K562 (cell line): Measurements from ENCODE around the gene KLK3. TPM values are rescaled to one million over a fixed set of nuclear protein-coding genes. Genes with fewer than 3 reads are reported as not detected.

ENCODE experiments used
- BCL6 ChIP-seq: fragments of 250-450 bp; sonication (Bioruptor Pico); IDR thresholded peaks from 2 replicates; pipeline ENCODE4 v1.4.0; 2020
- CBFB ChIP-seq: sonication (generic); formaldehyde crosslinking; IDR thresholded peaks from 2 replicates; pipeline ENCODE4 v1.4.0; 2020; ENCODE audit warnings: mild to moderate bottlenecking, missing genetic modification reagents
- CREB1 ChIP-seq, 2 experiments: sonication (generic) in 1 of 2; formaldehyde crosslinking in 1 of 2; IDR thresholded peaks; 2 replicates each; pipeline versions ENCODE4 v1.6.1 to v1.8.0; 2012 to 2022; ENCODE audit warnings: inconsistent platforms in 1 of 2, mild to moderate bottlenecking in 1 of 2, missing genetic modification reagents in 1 of 2, moderate library complexity in 1 of 2
- CTBP1 ChIP-seq: fragments of 450-650 bp; IDR thresholded peaks from 2 replicates; pipeline ENCODE4 v1.6.1; 2016; ENCODE audit warnings: borderline replicate concordance
- FUS ChIP-seq: fragments of 200-400 bp; formaldehyde crosslinking; optimal IDR thresholded peaks from 2 replicates; pipeline ENCODE3; 2017; ENCODE audit warnings: low read depth, low read length
- IFI16 ChIP-seq: fragments of 250-450 bp; sonication (Bioruptor Pico); IDR thresholded peaks from 2 replicates; pipeline ENCODE4 v2.1.2; 2022; ENCODE audit warnings: mild to moderate bottlenecking, inconsistent platforms
- NR2C2 ChIP-seq, 2 experiments: fragments of 200-800 bp in 1 of 2; sonication (Bioruptor generic) in 1 of 2; sonication (generic) in 1 of 2; formaldehyde crosslinking in 1 of 2; IDR thresholded peaks; 2 replicates each; pipeline versions ENCODE4 v1.6.1 to v1.8.0; 2016 to 2022; ENCODE audit warnings: mild to moderate bottlenecking in 1 of 2, missing compliant biosample characterization in 1 of 2, missing genetic modification characterization in 1 of 2, missing genetic modification reagents in 1 of 2
- PML ChIP-seq: IDR thresholded peaks from 2 replicates; pipeline ENCODE4 v1.6.1; 2012; ENCODE audit warnings: low read length, inconsistent platforms
- SLC30A9 ChIP-seq: fragments of 250-450 bp; sonication (Bioruptor Pico); IDR thresholded peaks from 2 replicates; pipeline ENCODE4 v1.8.0; 2022; ENCODE audit warnings: mild to moderate bottlenecking, moderate library complexity
- SMAD4 ChIP-seq: fragments of 250-450 bp; sonication (Bioruptor Pico); conservative IDR thresholded peaks from 2 replicates; pipeline ENCODE4 v1.8.0; 2021; ENCODE audit warnings: inconsistent platforms, mild to moderate bottlenecking, moderate library complexity
- SRSF1 ChIP-seq: fragments of 200-400 bp; formaldehyde crosslinking; IDR thresholded peaks from 2 replicates; pipeline ENCODE4 v1.6.1; 2017; ENCODE audit warnings: mild to moderate bottlenecking, low read depth, low read length, moderate library complexity
- TAF7 ChIP-seq: fragments of 450-650 bp; IDR thresholded peaks from 2 replicates; pipeline ENCODE4 v1.6.1; 2016; ENCODE audit warnings: missing genetic modification characterization, missing compliant biosample characterization
- UBTF ChIP-seq, 2 experiments: IDR thresholded peaks; 2 replicates each; pipeline ENCODE4 v1.6.1; 2012; ENCODE audit warnings: improper control_type of control experiment in 2 of 2, low read depth in 2 of 2, low read length in 2 of 2, borderline replicate concordance in 1 of 2
- XRCC3 ChIP-seq: fragments of 450-650 bp; IDR thresholded peaks from 2 replicates; pipeline ENCODE4 v1.6.1; 2017; ENCODE audit warnings: mild to moderate bottlenecking, moderate library complexity
- ZNF121 ChIP-seq: sonication (generic); formaldehyde crosslinking; conservative IDR thresholded peaks from 2 replicates; pipeline ENCODE4 v1.8.0; 2022; ENCODE audit warnings: missing genetic modification reagents
- ZNF232 ChIP-seq: sonication (generic); formaldehyde crosslinking; IDR thresholded peaks from 2 replicates; pipeline ENCODE4 v1.8.0; 2022; ENCODE audit warnings: mild to moderate bottlenecking, missing genetic modification reagents
- ZNF507 ChIP-seq: conservative IDR thresholded peaks from 2 replicates; pipeline ENCODE4 v1.6.1; 2017; ENCODE audit warnings: missing genetic modification characterization, missing compliant biosample characterization
- ZNF668 ChIP-seq: fragments of 250-450 bp; sonication (Bioruptor Pico); IDR thresholded peaks from 2 replicates; pipeline ENCODE4 v1.8.0; 2022; ENCODE audit warnings: mild to moderate bottlenecking, inconsistent platforms
- ZNF766 ChIP-seq: fragments of 200-800 bp; sonication (Bioruptor generic); conservative IDR thresholded peaks from 2 replicates; pipeline ENCODE4 v1.6.1; 2016; ENCODE audit warnings: missing genetic modification characterization, missing compliant biosample characterization
- ZNF780A ChIP-seq: fragments of 250-450 bp; sonication (Bioruptor Pico); IDR thresholded peaks from 2 replicates; pipeline ENCODE4 v1.5.0; 2021; ENCODE audit warnings: mild to moderate bottlenecking
- polyA plus RNA-seq, 8 experiments: library from polyadenylated mRNA; depleted of rRNA in 4 of 8; stranded (reverse) in 5 of 8; unstranded in 3 of 8; fragments of >200 nt; fragmentation: Nextera tagmentation in 2 of 8; fragmentation: Illumina TruSeq in 1 of 8; extraction: Ambion mirVana in 2 of 8; extraction: Trizol in 1 of 8; gene quantifications; 2 replicates each; pipeline versions ENCODE4 v1.2.1 to v1.2.3, GENCODE V29; 2011 to 2014; ENCODE audit warnings: inconsistent platforms in 1 of 8, missing spikeins in 1 of 8
- total RNA-seq, 7 experiments: library from RNA; depleted of rRNA in 6 of 7; stranded (reverse); fragments of >200 nt in 6 of 7; fragmentation: Illumina TruSeq in 2 of 7; extraction: Trizol in 2 of 7; gene quantifications; 2 replicates each; pipeline versions ENCODE4 v1.2.1 to v1.2.3, GENCODE V29; 2011 to 2021; ENCODE audit warnings: low replicate concordance in 1 of 7
- TF ChIP-seq, protein P1 (sequence below): fragments of 150-350 bp; IDR thresholded peaks from 2 replicates; pipeline ENCODE4 v1.6.1; 2014; ENCODE audit warnings: low read depth, mild to moderate bottlenecking, low read length, borderline replicate concordance
- TF ChIP-seq, protein P2 (sequence below): sonication (generic); formaldehyde crosslinking; IDR thresholded peaks from 2 replicates; pipeline ENCODE4 v1.8.1; 2022; ENCODE audit warnings: missing genetic modification reagents

The KLK3 gene
- total and polyA plus RNA-seq, 9 of the 15 experiments (the other 6 are each of a cell fraction or from before 2014, with no cell fraction given), result not detected

DNA sequence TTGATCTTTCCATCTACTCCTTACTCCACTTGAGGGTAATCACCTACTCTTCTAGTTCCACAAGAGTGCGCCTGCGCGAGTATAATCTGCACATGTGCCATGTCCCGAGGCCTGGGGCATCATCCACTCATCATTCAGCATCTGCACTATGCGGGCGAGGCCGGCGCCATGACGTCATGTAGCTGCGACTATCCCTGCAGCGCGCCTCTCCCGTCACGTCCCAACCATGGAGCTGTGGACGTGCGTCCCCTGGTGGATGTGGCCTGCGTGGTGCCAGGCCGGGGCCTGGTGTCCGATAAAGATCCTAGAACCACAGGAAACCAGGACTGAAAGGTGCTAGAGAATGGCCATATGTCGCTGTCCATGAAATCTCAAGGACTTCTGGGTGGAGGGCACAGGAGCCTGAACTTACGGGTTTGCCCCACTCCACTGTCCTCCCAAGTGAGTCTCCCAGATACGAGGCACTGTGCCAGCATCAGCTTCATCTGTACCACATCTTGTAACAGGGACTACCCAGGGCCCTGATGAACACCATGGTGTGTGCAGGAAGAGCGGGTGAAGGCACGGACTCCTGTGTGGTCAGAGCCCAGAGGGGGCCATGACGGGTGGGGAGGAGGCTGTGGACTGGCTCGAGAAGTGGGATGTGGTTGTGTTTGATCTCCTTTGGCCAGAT lies 15.8 kb downstream of the KLK3 start (continued):
- TF ChIP-seq UBTF (IDR thresholded peaks at IDR 0.05; ENCODE audit: borderline replicate concordance in 1 of 2, low read depth in 2 of 2, low read length in 2 of 2) (no peak), CREB1 (IDR thresholded peaks at IDR 0.05) (peak; percentile 99), CREB1 (CRISPR knock-in tag; IDR thresholded peaks at IDR 0.05) (peak; percentile 100), CTBP1 (peak; percentile 96), SRSF1 (no peak), CBFB (no peak), PML (no peak), IFI16 (CRISPR knock-in tag) (no peak), XRCC3 (no peak), BCL6 (CRISPR knock-in tag) (no peak), FUS (no peak), TAF7 (tag) (no peak), ZNF232 (CRISPR knock-in tag) (no peak), NR2C2 (CRISPR knock-in tag; IDR thresholded peaks at IDR 0.05) (peak; percentile 75; the same call in 1 of the 2 replicates), NR2C2 (tag; IDR thresholded peaks at IDR 0.05) (no peak; the same call in 1 of the 2 replicates), ZNF766 (peak; percentile 96), ZNF507 (no peak), ZNF121 (CRISPR knock-in tag) (no peak), SLC30A9 (CRISPR knock-in tag) (no peak), ZNF668 (no peak), ZNF780A (CRISPR knock-in tag) (no peak), SMAD4 (peak; percentile 67; the same call in 1 of the 2 replicates)
- TF ChIP-seq, protein P1, sequence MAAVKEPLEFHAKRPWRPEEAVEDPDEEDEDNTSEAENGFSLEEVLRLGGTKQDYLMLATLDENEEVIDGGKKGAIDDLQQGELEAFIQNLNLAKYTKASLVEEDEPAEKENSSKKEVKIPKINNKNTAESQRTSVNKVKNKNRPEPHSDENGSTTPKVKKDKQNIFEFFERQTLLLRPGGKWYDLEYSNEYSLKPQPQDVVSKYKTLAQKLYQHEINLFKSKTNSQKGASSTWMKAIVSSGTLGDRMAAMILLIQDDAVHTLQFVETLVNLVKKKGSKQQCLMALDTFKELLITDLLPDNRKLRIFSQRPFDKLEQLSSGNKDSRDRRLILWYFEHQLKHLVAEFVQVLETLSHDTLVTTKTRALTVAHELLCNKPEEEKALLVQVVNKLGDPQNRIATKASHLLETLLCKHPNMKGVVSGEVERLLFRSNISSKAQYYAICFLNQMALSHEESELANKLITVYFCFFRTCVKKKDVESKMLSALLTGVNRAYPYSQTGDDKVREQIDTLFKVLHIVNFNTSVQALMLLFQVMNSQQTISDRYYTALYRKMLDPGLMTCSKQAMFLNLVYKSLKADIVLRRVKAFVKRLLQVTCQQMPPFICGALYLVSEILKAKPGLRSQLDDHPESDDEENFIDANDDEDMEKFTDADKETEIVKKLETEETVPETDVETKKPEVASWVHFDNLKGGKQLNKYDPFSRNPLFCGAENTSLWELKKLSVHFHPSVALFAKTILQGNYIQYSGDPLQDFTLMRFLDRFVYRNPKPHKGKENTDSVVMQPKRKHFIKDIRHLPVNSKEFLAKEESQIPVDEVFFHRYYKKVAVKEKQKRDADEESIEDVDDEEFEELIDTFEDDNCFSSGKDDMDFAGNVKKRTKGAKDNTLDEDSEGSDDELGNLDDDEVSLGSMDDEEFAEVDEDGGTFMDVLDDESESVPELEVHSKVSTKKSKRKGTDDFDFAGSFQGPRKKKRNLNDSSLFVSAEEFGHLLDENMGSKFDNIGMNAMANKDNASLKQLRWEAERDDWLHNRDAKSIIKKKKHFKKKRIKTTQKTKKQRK, result no peak
- TF ChIP-seq, protein P2, sequence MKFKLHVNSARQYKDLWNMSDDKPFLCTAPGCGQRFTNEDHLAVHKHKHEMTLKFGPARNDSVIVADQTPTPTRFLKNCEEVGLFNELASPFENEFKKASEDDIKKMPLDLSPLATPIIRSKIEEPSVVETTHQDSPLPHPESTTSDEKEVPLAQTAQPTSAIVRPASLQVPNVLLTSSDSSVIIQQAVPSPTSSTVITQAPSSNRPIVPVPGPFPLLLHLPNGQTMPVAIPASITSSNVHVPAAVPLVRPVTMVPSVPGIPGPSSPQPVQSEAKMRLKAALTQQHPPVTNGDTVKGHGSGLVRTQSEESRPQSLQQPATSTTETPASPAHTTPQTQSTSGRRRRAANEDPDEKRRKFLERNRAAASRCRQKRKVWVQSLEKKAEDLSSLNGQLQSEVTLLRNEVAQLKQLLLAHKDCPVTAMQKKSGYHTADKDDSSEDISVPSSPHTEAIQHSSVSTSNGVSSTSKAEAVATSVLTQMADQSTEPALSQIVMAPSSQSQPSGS, result peak; percentile 33; the same call in 1 of the 2 replicates
